Breast epithelium (tissue), 3 donors: Measurements from ENCODE around the gene PAIP2.

Source experiments
- POLR2A ChIP-seq: fragments of 450-650 bp; IDR thresholded peaks from one replicate; pipeline ENCODE4 v1.6.1; 2016; ENCODE audit warnings: antibody characterized with exemption, mild to moderate bottlenecking, moderate library complexity
- TF ChIP-seq, protein P1 (sequence below), 3 donors: fragments of 450-650 bp; IDR thresholded peaks; one replicate each; pipeline ENCODE4 v1.5.1; 2016 to 2017; ENCODE audit warnings: antibody characterized with exemption in 3 of 3, mild to moderate bottlenecking in 3 of 3, moderate library complexity in 3 of 3

DNA sequence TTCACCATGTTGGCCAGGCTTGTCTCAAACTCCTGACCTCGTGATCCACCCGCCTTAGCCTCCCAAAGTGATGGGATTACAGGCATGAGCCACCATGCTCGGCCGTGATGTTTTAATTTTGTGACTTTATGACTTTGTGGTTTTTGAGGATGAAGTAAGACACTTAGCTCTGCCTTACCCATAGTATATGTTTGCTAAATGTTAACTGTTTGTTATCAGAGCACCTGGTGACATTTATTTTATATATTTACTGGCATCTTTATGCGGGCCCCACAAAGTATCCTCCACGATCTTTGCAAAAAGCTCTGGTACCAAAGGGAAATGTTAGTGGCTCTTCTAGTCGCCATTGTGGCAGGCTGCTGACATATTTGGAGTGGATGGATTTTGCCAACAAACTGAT is 34.7 kb downstream of the PAIP2 start:
- TF ChIP-seq, protein P1, sequence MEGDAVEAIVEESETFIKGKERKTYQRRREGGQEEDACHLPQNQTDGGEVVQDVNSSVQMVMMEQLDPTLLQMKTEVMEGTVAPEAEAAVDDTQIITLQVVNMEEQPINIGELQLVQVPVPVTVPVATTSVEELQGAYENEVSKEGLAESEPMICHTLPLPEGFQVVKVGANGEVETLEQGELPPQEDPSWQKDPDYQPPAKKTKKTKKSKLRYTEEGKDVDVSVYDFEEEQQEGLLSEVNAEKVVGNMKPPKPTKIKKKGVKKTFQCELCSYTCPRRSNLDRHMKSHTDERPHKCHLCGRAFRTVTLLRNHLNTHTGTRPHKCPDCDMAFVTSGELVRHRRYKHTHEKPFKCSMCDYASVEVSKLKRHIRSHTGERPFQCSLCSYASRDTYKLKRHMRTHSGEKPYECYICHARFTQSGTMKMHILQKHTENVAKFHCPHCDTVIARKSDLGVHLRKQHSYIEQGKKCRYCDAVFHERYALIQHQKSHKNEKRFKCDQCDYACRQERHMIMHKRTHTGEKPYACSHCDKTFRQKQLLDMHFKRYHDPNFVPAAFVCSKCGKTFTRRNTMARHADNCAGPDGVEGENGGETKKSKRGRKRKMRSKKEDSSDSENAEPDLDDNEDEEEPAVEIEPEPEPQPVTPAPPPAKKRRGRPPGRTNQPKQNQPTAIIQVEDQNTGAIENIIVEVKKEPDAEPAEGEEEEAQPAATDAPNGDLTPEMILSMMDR (IDR thresholded peaks at IDR 0.05) = no peak
- no peak for TF ChIP-seq POLR2A
